ENCODE results near the gene GABARAP.

DNA sequence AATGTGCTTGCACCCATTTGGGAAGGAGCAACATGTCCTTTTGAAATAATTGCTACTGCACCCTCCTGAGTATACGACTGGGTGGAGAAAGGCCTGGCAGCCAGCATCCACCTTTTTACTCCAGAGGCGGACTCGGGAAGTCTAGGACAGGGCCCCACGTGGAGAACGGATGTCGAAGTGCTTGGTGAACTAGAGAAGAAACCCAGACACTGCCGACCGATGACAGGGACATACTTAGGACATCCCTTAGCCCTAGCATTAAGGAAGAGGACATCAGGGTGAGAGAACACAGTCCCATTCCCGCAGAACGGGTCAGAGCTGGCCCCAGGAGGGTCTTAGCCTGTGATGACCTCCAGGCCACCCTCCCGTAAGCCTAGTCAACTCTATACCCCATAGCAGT is 48.4 kb upstream of the GABARAP start:
- TF ChIP-seq, protein P1, sequence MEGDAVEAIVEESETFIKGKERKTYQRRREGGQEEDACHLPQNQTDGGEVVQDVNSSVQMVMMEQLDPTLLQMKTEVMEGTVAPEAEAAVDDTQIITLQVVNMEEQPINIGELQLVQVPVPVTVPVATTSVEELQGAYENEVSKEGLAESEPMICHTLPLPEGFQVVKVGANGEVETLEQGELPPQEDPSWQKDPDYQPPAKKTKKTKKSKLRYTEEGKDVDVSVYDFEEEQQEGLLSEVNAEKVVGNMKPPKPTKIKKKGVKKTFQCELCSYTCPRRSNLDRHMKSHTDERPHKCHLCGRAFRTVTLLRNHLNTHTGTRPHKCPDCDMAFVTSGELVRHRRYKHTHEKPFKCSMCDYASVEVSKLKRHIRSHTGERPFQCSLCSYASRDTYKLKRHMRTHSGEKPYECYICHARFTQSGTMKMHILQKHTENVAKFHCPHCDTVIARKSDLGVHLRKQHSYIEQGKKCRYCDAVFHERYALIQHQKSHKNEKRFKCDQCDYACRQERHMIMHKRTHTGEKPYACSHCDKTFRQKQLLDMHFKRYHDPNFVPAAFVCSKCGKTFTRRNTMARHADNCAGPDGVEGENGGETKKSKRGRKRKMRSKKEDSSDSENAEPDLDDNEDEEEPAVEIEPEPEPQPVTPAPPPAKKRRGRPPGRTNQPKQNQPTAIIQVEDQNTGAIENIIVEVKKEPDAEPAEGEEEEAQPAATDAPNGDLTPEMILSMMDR (optimal IDR thresholded peaks at IDR 0.05 in 1 of 3, IDR thresholded peaks at IDR 0.05 in 1 of 3, conservative IDR thresholded peaks at IDR 0.05 in 1 of 3; ENCODE audit: extremely low read depth in 1 of 3, insufficient read depth in 2 of 3, low read length in 3 of 3), result no peak
- TF ChIP-seq EZH2 (IDR thresholded peaks at IDR 0.05; ENCODE audit: low read length), result no peak
